Esophagus muscularis mucosa (tissue), 4 donors: Measurements from ENCODE around the gene GATA6. TPM values are rescaled to one million over a fixed set of nuclear protein-coding genes. Genes with fewer than 3 reads are reported as not detected.
A peak's percentile ranks its signal among the peaks of the same experiment; 100 is the strongest.

Experiments used
- DNase-seq: peaks from one replicate; pipeline ENCODE4 v3.0.0-alpha.2; 2017; ENCODE audit errors: extremely low spot score
- H3K27ac ChIP-seq, 4 donors: fragments of 200-600 bp; sonication (generic); replicated peaks in 1 of 4; 1 replicate in 3 of 4; 2 replicates in 1 of 4; pipeline ENCODE4 v1.5.1; 2016 to 2019; ENCODE audit warnings: mild to moderate bottlenecking in 1 of 4
- H3K27me3 ChIP-seq, 4 donors: fragments of 200-600 bp; sonication (generic); one replicate each; pipeline versions ENCODE4 v1.5.1 to v1.6.0; 2016 to 2019
- H3K36me3 ChIP-seq, 4 donors: fragments of 200-600 bp; sonication (generic); one replicate each; pipeline ENCODE4 v1.5.1; 2016 to 2019
- H3K4me1 ChIP-seq, 4 donors: fragments of 200-600 bp; sonication (generic); one replicate each; pipeline ENCODE4 v1.5.1; 2016 to 2019
- H3K4me3 ChIP-seq, 4 donors: fragments of 200-600 bp; sonication (generic); 1 replicate in 2 of 4; 2 replicates in 2 of 4; pipeline ENCODE4 v1.5.1; 2016 to 2019; ENCODE audit warnings: mild to moderate bottlenecking in 4 of 4, moderate library complexity in 1 of 4
- H3K9me3 ChIP-seq, 4 donors: fragments of 200-600 bp; sonication (generic); 1 replicate in 3 of 4; 2 replicates in 1 of 4; pipeline ENCODE4 v1.5.1; 2016 to 2019
- CTCF ChIP-seq, 3 experiments: fragments of 200-600 bp in 2 of 3; fragments of 450-650 bp in 1 of 3; sonication (generic) in 2 of 3; IDR thresholded peaks; one replicate each; pipeline ENCODE4 v1.5.1; 2017 to 2019; ENCODE audit warnings: antibody characterized with exemption in 3 of 3, mild to moderate bottlenecking in 2 of 3, moderate library complexity in 1 of 3
- EP300 ChIP-seq: sonication (generic); formaldehyde crosslinking; IDR thresholded peaks from one replicate; pipeline ENCODE4 v1.6.1; 2017; ENCODE audit warnings: antibody characterized with exemption
- POLR2A ChIP-seq: fragments of 450-650 bp; IDR thresholded peaks from one replicate; pipeline ENCODE4 v1.6.1; 2017; ENCODE audit warnings: antibody characterized with exemption, moderate library complexity, mild to moderate bottlenecking, low read depth
- POLR2AphosphoS5 ChIP-seq, 2 donors: sonication (generic); formaldehyde crosslinking; IDR thresholded peaks; one replicate each; pipeline ENCODE4 v1.6.1; 2017; ENCODE audit warnings: antibody characterized with exemption in 2 of 2
- WGBS: methylation state at CpG from one replicate; pipeline ENCODE4 v1.1.5; 2018; 5-methylcytosine and 5-hydroxymethylcytosine counted together
- intact Hi-C: fragments of 100-400 bp; cut with DNase I; formaldehyde crosslinking; loops from one replicate; pipeline ENCODE4 v1.15.1; 2023
- total RNA-seq, 4 donors: library from RNA; depleted of rRNA; stranded (reverse); fragments of >200 nt; gene quantifications; one replicate each; pipeline versions ENCODE4 v1.1.0 to v1.2.1, GENCODE V29; 2016

Gene GATA6
- total RNA-seq, 4 donors from 2014 or later, result 6.6 to 35.5 (median 12.5) TPM

- H3K4me3 ChIP-seq, result peak overlapping the region; percentile 68 to 85 (median 80)
- no peak for TF ChIP-seq EP300
- no peak for TF ChIP-seq CTCF (IDR thresholded peaks at IDR 0.05)
- peak; percentile 10 to 30 for TF ChIP-seq POLR2AphosphoS5 (IDR thresholded peaks at IDR 0.05)
- TF ChIP-seq POLR2A, result no peak
- intact Hi-C loops, result loop anchor here (10.0 kb wide), 2 partner anchors 104 to 544 kb away; no protein-coding TSS in a partner anchor
- no peaks in the 10 kb centered on the region for H3K9me3 ChIP-seq
- peak overlapping the region; percentile 86 to 93 (median 88) for H3K27ac ChIP-seq
- DNase-seq, result peak; percentile 92
- H3K27me3 ChIP-seq, result peaks cover 0 to 91% (median 33%) of the 10 kb centered on the region in 4 donors
- H3K36me3 ChIP-seq, result peaks cover 0 to 12% (median 0%) of the 10 kb centered on the region in 4 donors
- peaks cover 6 to 82% (median 66%) of the 10 kb centered on the region in 4 donors for H3K4me1 ChIP-seq
- 0% methylated on average over 11 of the region's 66 CpGs for WGBS
Measured at GRCh38 chr18:22170421-22171257, 1.2 kb downstream of the GATA6 start.

- Histone ChIP-seq H3K9me3 (no peaks in the 10 kb centered on the region), H3K4me1 (peaks cover 6 to 74% (median 61%) of the 10 kb centered on the region in 4 donors), H3K27ac (peak overlapping the region; percentile 86 to 93 (median 88)), H3K4me3 (peak overlapping the region; percentile 68 to 85 (median 80)), H3K27me3 (peaks cover 0 to 90% (median 24%) of the 10 kb centered on the region in 4 donors), H3K36me3 (peaks cover 0 to 13% (median under 1%) of the 10 kb centered on the region in 4 donors)
- 13% methylated on average over 44 of the region's 120 CpGs for WGBS
- no peak for TF ChIP-seq POLR2AphosphoS5 (IDR thresholded peaks at IDR 0.05)
- no peak for TF ChIP-seq POLR2A
- TF ChIP-seq EP300, result no peak
- TF ChIP-seq CTCF (IDR thresholded peaks at IDR 0.05), result no peak
- intact Hi-C loops, result loop anchor here (10.0 kb wide), 2 partner anchors 103 to 543 kb away; no protein-coding TSS in a partner anchor
- peak; percentile 42 for DNase-seq
Measured at GRCh38 chr18:22171258-22172119, 2.1 kb downstream of the GATA6 start.

GRCh38 chr18:22172120-22172582 lies 2.8 kb downstream of the GATA6 start:
- 47% methylated on average over 9 of the region's 34 CpGs for WGBS
- no peak for TF ChIP-seq EP300
- no peak for TF ChIP-seq POLR2A
- TF ChIP-seq CTCF (IDR thresholded peaks at IDR 0.05), result no peak
- TF ChIP-seq POLR2AphosphoS5 (IDR thresholded peaks at IDR 0.05), result no peak
- H3K4me1 ChIP-seq, result peaks cover 6 to 71% (median 63%) of the 10 kb centered on the region in 4 donors
- peaks cover 0 to 90% (median 18%) of the 10 kb centered on the region in 4 donors for H3K27me3 ChIP-seq
- peak overlapping the region in 3 of 4 donors; percentile 86 to 93 (median 88) for H3K27ac ChIP-seq
- intact Hi-C loops, result loop anchor here (10.0 kb wide), 2 partner anchors 103 to 543 kb away; no protein-coding TSS in a partner anchor
- H3K9me3 ChIP-seq, result no peaks in the 10 kb centered on the region
- peaks cover 0 to 19% (median 5%) of the 10 kb centered on the region in 4 donors for H3K36me3 ChIP-seq
- no peak for DNase-seq
- peak overlapping the region; percentile 68 to 85 (median 80) for H3K4me3 ChIP-seq

- H3K27me3 ChIP-seq, result peaks cover 0 to 90% (median 13%) of the 10 kb centered on the region in 4 donors
- H3K36me3 ChIP-seq, result peaks cover 0 to 24% (median 8%) of the 10 kb centered on the region in 4 donors
- intact Hi-C loops, result loop anchor here (10.0 kb wide), 2 partner anchors 102 to 542 kb away; no protein-coding TSS in a partner anchor
- TF ChIP-seq EP300, result no peak
- WGBS, result 62% methylated on average over 7 of the region's 7 CpGs
- peak overlapping the region in 2 of 4 donors; percentile 16 to 88 for H3K27ac ChIP-seq
- H3K4me3 ChIP-seq, result peak overlapping the region; percentile 68 to 85 (median 80)
- no peaks in the 10 kb centered on the region for H3K9me3 ChIP-seq
- no peak for DNase-seq
- H3K4me1 ChIP-seq, result peaks cover 6 to 67% (median 60%) of the 10 kb centered on the region in 4 donors
Measured at GRCh38 chr18:22172594-22173049, 3.2 kb downstream of the GATA6 start.
